Uterus (tissue), 2 donors: Measurements from ENCODE around the gene PRKCE.

Experiments
- CTCF ChIP-seq, 4 experiments: fragments of 200-600 bp in 2 of 4; fragments of 450-650 bp in 2 of 4; sonication (generic) in 2 of 4; IDR thresholded peaks; one replicate each; pipeline ENCODE4 v1.5.1; 2016 to 2019; ENCODE audit warnings: antibody characterized with exemption in 4 of 4, mild to moderate bottlenecking in 2 of 4, moderate library complexity in 1 of 4
- POLR2A ChIP-seq, 2 donors: fragments of 450-650 bp; IDR thresholded peaks; one replicate each; pipeline ENCODE4 v1.6.1; 2016; ENCODE audit warnings: antibody characterized with exemption in 2 of 2, mild to moderate bottlenecking in 1 of 2, moderate library complexity in 1 of 2

GRCh38 chr2:45684756-45685155, 33.3 kb downstream of the PRKCE start:
- no peak for TF ChIP-seq CTCF (IDR thresholded peaks at IDR 0.05)
- no peak for TF ChIP-seq POLR2A (IDR thresholded peaks at IDR 0.05)
